AG10803 (cell line): ENCODE results near the gene ME1.
"Not testable (repeated sequence)": the region's sequence is repeated elsewhere in the genome, so short reads cannot be mapped to it uniquely, and the experiment has no call there.

Source experiments
- DNase-seq: peaks from one replicate; pipeline ENCODE4 v3.0.0; 2010; ENCODE audit warnings: low read depth
- H3K4me3 ChIP-seq: 2 replicates; pipeline ENCODE4 v1.5.1; 2011; ENCODE audit warnings: mild to moderate bottlenecking, low read length, control low read depth
- CTCF ChIP-seq: conservative IDR thresholded peaks from 2 replicates; pipeline ENCODE4 v1.5.1; 2011; ENCODE audit warnings: mild to moderate bottlenecking, low read length, control low read depth, inconsistent platforms

The ME1 gene

GRCh38 chr6:83294676-83295075, 136.2 kb downstream of the ME1 start:
- TF ChIP-seq CTCF: no peak
- no peak overlapping the region for H3K4me3 ChIP-seq
- DNase-seq: no peak

DNA sequence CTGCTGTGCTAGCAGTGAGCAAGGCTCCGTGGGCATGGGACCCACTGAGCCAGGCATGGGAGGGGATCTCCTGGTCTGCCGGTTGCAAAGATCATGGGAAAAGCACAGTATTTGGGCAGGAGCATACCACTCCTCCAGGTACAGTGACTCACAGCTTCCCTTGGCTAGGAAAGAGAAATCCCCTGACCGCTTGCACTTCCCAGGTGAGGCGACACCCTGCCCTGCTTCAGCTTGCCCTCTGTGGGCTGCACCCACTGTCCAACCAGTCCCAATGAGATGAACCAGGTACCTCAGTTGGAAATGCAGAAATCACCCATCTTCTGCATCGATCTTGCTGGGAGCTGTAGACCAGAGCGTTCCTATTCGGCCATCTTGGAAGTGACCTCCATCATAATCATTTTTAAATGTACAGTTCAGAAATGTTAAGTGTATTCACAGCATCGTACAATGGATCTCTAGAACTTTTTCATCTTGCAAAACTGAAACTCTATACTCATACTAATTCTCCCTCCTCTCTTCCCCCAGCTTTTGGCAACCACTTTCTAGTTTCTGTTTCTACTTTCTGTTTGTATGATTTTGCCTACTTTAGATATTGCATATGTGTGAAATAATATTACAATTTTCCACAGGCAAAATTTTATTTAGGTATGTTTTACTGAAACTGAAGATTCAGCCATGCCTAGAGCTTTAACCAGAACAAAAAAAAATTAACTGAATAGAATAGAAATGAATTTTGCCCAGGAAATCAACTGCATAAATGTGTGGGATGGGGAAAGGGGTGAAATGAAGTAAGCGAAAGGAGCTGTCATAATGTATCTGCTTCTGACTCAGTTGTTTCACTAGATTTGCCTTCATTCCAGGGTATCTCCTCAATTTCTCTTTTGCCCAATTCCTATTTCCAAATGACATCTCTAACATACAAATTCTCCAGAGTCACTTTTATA, 137.7 kb downstream of the ME1 start:
- DNase-seq: no peak
- TF ChIP-seq CTCF: no peak
- H3K4me3 ChIP-seq: no peak overlapping the region

GRCh38 chr6:83287298-83287697, 143.6 kb downstream of the ME1 start:
- not testable (repeated sequence) for H3K4me3 ChIP-seq, DNase-seq

DNA sequence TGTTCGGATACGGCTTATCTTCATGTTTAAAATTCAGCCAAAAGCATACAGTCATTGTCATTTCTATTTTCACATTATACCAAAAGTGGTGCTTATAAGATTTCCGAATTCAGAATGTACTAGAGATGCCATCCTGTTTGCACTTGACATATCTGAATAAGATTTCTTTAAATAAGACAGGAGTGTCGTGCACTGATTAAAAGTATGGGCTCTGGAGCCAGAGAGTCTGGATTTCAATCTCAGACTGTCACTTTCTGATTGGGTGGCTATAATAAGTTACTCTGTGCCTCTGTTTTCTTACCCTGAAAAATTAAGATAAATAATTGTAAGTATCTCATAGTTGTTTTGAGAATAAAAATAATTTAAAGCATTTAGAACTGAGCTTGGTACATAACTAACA, 144.9 kb downstream of the ME1 start:
- H3K4me3 ChIP-seq: no peak overlapping the region
- no peak for DNase-seq
- TF ChIP-seq CTCF: no peak

DNA sequence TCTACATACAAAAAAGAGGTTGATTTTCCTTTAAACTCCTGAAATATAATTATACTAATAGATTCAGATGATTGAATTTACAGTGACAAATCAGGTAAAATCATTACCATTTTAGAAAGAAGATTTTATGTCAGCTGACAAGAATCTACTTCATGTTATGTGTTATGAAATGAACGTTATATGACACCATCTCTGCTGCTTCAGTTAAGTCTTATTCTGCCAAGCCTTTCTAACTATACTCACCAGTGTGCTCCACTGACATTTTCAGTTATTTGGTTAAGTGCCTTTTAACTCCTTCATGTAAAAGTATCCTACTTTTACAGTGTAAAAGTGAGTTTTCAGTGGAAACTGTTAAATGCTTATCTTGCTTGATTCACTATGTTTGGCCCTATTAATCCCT, 157.3 kb downstream of the ME1 start:
- no peak overlapping the region for H3K4me3 ChIP-seq
- TF ChIP-seq CTCF: no peak
- DNase-seq: peak; percentile 4

DNA sequence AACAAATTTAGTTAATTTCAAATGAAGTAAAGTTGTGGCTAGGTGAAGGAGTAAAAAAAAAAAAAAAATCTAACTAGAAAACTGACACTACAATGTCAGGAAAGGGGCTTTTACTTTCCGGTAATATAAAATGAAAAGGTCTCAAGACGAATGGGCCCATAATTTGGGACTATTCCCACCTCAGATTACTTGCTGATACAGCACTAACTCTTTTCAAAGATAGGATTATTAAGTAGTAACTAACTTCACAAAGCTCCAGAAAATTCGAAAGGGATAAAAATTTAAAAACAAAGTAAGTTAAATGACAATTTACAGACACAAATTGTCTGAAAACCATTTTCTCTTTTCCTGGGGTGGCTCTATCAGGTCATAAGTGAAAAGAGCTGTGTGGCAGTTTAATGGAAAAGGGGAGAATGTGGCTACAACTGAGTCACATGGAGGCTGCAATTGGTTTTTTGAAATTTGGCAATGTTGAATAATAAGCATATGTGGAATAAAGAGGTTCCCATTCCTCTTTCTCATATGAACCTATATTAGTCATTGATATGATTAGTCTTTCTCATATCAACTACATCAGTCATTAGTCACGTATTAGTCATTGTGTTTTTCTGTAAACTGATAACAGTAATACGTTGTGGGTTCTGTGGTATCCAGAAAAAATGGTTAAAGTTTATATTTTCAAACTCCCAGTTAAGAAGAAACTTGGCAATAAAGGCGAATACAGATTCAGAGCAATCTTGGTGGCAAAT, 159.7 kb downstream of the ME1 start:
- peak; percentile 60 for DNase-seq
- no peak for TF ChIP-seq CTCF
- no peak overlapping the region for H3K4me3 ChIP-seq

- peak; percentile 34 for DNase-seq
- H3K4me3 ChIP-seq: no peak overlapping the region
- TF ChIP-seq CTCF: no peak
These were observed 165.5 kb downstream of the ME1 start for GRCh38 chr6:83265384-83265783.
